NCI-H2227 treated with DMSO at 0.1 percent for 48 hours (cell line): ENCODE measurements around the gene SPAG6.
"Not testable (repeated sequence)": the region's sequence is repeated elsewhere in the genome, so short reads cannot be mapped to it uniquely, and the experiment has no call there.

Experiments used
- DNase-seq: peaks from one replicate; lab custom pipeline; 2025; lab: John Stamatoyannopoulos, UW

SPAG6 gene

GRCh38 chr10:22345301-22346095 lies at the start of gene SPAG6:
SPAG6 (plus strand) TSS chr10:22345496; CDS start chr10:22345612, 116 bp downstream.
- DNase-seq = peak; percentile 39

GRCh38 chr10:22301193-22301592 lies 44.1 kb upstream of the SPAG6 start:
- no peak for DNase-seq

- DNase-seq = no peak
Measured at GRCh38 chr10:22303461-22303860, 41.8 kb upstream of the SPAG6 start.

GRCh38 chr10:22305721-22306120 lies 39.6 kb upstream of the SPAG6 start:
- no peak for DNase-seq

GRCh38 chr10:22308390-22308789 lies 36.9 kb upstream of the SPAG6 start:
- DNase-seq = no peak

- DNase-seq = no peak
Measured at GRCh38 chr10:22309180-22310000, 35.9 kb upstream of the SPAG6 start.

GRCh38 chr10:22310012-22310411 lies 35.3 kb upstream of the SPAG6 start:
- DNase-seq = not testable (repeated sequence)

GRCh38 chr10:22310928-22311327 lies 34.4 kb upstream of the SPAG6 start:
- DNase-seq = no peak

GRCh38 chr10:22314852-22315251 lies 30.4 kb upstream of the SPAG6 start:
- no peak for DNase-seq

- peak; percentile 77 for DNase-seq
Measured at GRCh38 chr10:22315455-22316285, 29.6 kb upstream of the SPAG6 start.

- peak; percentile 77 for DNase-seq
Measured at GRCh38 chr10:22316286-22317075, 28.8 kb upstream of the SPAG6 start, which contains the start of gene COMMD3. COMMD3 (plus strand) TSS chr10:22316388; CDS start chr10:22316418, 30 bp downstream.

GRCh38 chr10:22317076-22317370 lies 28.3 kb upstream of the SPAG6 start:
- DNase-seq = no peak

GRCh38 chr10:22317771-22318565 lies 27.3 kb upstream of the SPAG6 start:
- no peak for DNase-seq

GRCh38 chr10:22318772-22319171 lies 26.5 kb upstream of the SPAG6 start:
- no peak for DNase-seq

GRCh38 chr10:22319547-22319979 lies 25.7 kb upstream of the SPAG6 start:
- DNase-seq = no peak

GRCh38 chr10:22319980-22320558 lies 25.2 kb upstream of the SPAG6 start:
- DNase-seq = no peak

- peak; percentile 28 for DNase-seq
Measured at GRCh38 chr10:22320591-22321155, 24.6 kb upstream of the SPAG6 start, which contains the start of gene BMI1. BMI1 (plus strand) TSS chr10:22321099; CDS start chr10:22326450, 5,351 bp downstream.

- DNase-seq = no peak
Measured at GRCh38 chr10:22321156-22321923, 24.0 kb upstream of the SPAG6 start.
